ENCODE measurements around the gene ABCC1.

ABCC1 gene

GRCh38 chr16:16084874-16085273, 135.5 kb downstream of the ABCC1 start:
- Histone ChIP-seq H2AFZ (ENCODE audit: low read depth, low read length) (no peak overlapping the region), H3K9me3 (ENCODE audit: insufficient read depth, low read length) (peaks cover 6% of the 10 kb centered on the region; the same call in 1 of the 2 replicates), H3K27ac (ENCODE audit: low read length) (no peak overlapping the region), H4K20me1 (ENCODE audit: insufficient read depth, low read length) (no peaks in the 10 kb centered on the region), H3K4me2 (ENCODE audit: low read length) (no peak overlapping the region), H3K79me2 (ENCODE audit: low read length) (no peaks in the 10 kb centered on the region), H3K4me3 (ENCODE audit: low read length) (no peak overlapping the region), H3K4me1 (ENCODE audit: low read length) (no peaks in the 10 kb centered on the region), H3K36me3 (replicated peaks; ENCODE audit: low read depth, low read length) (peaks cover 61% of the 10 kb centered on the region), H3K27me3 (ENCODE audit: low read depth, low read length) (no peaks in the 10 kb centered on the region), H3K9ac (ENCODE audit: low read length) (no peak overlapping the region)
- TF ChIP-seq CTCF (IDR thresholded peaks at IDR 0.05; ENCODE audit: low read depth, low read length) (no peak), EZH2phosphoT487 (IDR thresholded peaks at IDR 0.05; ENCODE audit: low read depth) (no peak)

GRCh38 chr16:16086653-16087446, 137.4 kb downstream of the ABCC1 start:
- Histone ChIP-seq H4K20me1 (ENCODE audit: insufficient read depth, low read length) (no peaks in the 10 kb centered on the region), H3K4me3 (ENCODE audit: low read length) (no peak overlapping the region), H3K9ac (ENCODE audit: low read length) (no peak overlapping the region), H3K9me3 (ENCODE audit: insufficient read depth, low read length) (peaks cover 6% of the 10 kb centered on the region; the same call in 1 of the 2 replicates), H2AFZ (ENCODE audit: low read depth, low read length) (no peak overlapping the region), H3K4me1 (ENCODE audit: low read length) (no peaks in the 10 kb centered on the region), H3K27ac (ENCODE audit: low read length) (no peak overlapping the region), H3K79me2 (ENCODE audit: low read length) (no peaks in the 10 kb centered on the region), H3K27me3 (ENCODE audit: low read depth, low read length) (no peaks in the 10 kb centered on the region), H3K4me2 (ENCODE audit: low read length) (no peak overlapping the region), H3K36me3 (replicated peaks; ENCODE audit: low read depth, low read length) (peaks cover 60% of the 10 kb centered on the region)
- TF ChIP-seq EZH2phosphoT487 (IDR thresholded peaks at IDR 0.05; ENCODE audit: low read depth) = no peak
- no peak for TF ChIP-seq CTCF (IDR thresholded peaks at IDR 0.05; ENCODE audit: low read depth, low read length)

GRCh38 chr16:16090238-16090637, 140.8 kb downstream of the ABCC1 start:
- Histone ChIP-seq H3K4me3 (ENCODE audit: low read length) (no peak overlapping the region), H3K4me2 (ENCODE audit: low read length) (no peak overlapping the region), H3K27ac (ENCODE audit: low read length) (no peak overlapping the region), H3K4me1 (ENCODE audit: low read length) (no peaks in the 10 kb centered on the region), H2AFZ (ENCODE audit: low read depth, low read length) (no peak overlapping the region), H3K79me2 (ENCODE audit: low read length) (no peaks in the 10 kb centered on the region; the same call in 1 of the 2 replicates), H3K36me3 (replicated peaks; ENCODE audit: low read depth, low read length) (peaks cover 51% of the 10 kb centered on the region), H3K27me3 (ENCODE audit: low read depth, low read length) (no peaks in the 10 kb centered on the region), H4K20me1 (ENCODE audit: insufficient read depth, low read length) (no peaks in the 10 kb centered on the region), H3K9ac (ENCODE audit: low read length) (no peak overlapping the region), H3K9me3 (ENCODE audit: insufficient read depth, low read length) (no peaks in the 10 kb centered on the region)
- TF ChIP-seq EZH2phosphoT487 (IDR thresholded peaks at IDR 0.05; ENCODE audit: low read depth) = no peak
- no peak for TF ChIP-seq CTCF (IDR thresholded peaks at IDR 0.05; ENCODE audit: low read depth, low read length)

GRCh38 chr16:16092925-16093627, 143.7 kb downstream of the ABCC1 start:
- no peaks in the 10 kb centered on the region for H4K20me1 ChIP-seq (ENCODE audit: insufficient read depth, low read length)
- H3K9ac ChIP-seq (ENCODE audit: low read length) = no peak overlapping the region
- no peak overlapping the region for H3K4me3 ChIP-seq (ENCODE audit: low read length)
- no peaks in the 10 kb centered on the region for H3K4me1 ChIP-seq (ENCODE audit: low read length)
- H3K4me2 ChIP-seq (ENCODE audit: low read length) = no peak overlapping the region
- TF ChIP-seq CTCF (IDR thresholded peaks at IDR 0.05; ENCODE audit: low read depth, low read length) = no peak
- TF ChIP-seq EZH2phosphoT487 (IDR thresholded peaks at IDR 0.05; ENCODE audit: low read depth) = no peak
- H3K27me3 ChIP-seq (ENCODE audit: low read depth, low read length) = no peaks in the 10 kb centered on the region
- no peaks in the 10 kb centered on the region; the same call in 1 of the 2 replicates for H3K79me2 ChIP-seq (ENCODE audit: low read length)
- no peaks in the 10 kb centered on the region for H3K9me3 ChIP-seq (ENCODE audit: insufficient read depth, low read length)
- H2AFZ ChIP-seq (ENCODE audit: low read depth, low read length) = no peak overlapping the region
- peaks cover 52% of the 10 kb centered on the region for H3K36me3 ChIP-seq (replicated peaks; ENCODE audit: low read depth, low read length)
- no peak overlapping the region for H3K27ac ChIP-seq (ENCODE audit: low read length)
